HTR-8/SVneo (cell line): ENCODE results near the gene PEX14.

Source experiments
- DNase-seq: peaks from one replicate; pipeline ENCODE4 v3.0.0; 2011; ENCODE audit warnings: low spot score, mixed read lengths; ENCODE audit not compliant: insufficient read length
- FAIRE-seq: peaks from 2 replicates; lab custom pipeline; 2011; peaks lifted over from hg19 to GRCh38; lab: Jason Lieb, UNC

Gene PEX14

DNA sequence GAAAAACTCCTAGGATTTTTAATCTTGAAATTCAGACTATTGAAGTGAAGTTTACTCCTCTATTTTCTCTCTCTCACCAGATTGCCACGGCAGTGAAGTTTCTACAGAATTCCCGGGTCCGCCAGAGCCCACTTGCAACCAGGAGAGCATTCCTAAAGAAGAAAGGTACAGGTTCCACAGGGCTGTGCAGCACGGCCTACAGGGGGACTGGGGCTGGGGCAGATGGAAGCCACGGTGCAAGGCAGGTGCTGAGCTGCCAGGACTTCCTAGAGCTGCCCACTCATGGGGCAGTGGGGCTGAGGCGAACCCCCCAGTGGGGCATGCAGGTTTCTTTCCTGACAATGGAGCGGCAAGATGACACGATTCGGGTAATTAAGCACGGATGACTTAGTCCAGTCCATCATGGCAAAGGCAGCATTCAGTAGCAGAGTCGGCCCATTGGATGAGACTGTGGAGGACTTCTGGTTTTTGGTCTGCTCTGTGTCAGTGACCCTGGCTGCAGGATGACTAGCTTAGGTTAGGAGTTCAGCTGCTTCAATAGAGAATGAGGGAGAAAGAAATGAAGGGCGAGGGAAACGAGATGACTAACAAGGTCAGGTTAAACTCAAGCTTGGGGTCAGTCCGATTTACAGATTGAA is 61.5 kb downstream of the PEX14 start:
- DNase-seq (no peak), FAIRE-seq (no peak)

DNA sequence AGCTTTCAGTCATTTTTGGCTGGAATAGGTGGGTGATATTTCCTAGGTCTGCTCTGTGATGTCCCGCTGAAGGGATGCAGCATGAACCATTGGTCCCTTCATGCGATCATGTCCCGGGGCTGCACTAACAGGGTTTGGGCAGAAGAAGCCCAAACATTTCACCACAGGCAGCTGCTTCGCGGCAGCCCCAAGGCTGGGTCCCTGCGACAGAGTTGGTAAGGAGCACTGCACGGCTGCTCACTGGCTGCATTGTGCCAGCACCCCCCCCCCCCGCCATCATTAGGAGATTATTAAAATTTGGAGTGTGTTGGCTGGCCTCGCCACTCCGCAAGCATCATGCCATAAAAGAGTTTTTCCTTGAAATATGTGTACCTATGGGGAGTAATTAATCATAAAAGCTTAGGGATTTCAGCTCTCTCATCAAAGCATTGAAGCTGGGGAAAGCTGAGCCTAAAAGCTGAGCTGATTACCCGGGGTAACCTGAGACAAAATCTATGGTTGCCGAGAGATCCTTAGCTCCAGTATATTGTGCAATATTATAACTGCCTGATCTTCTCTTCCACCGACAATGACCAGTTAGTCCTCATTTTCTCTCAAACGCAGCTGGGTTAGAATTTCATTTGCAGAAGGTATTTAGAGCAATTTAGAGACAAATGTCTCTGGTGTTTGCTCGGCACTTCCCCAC is 62.5 kb downstream of the PEX14 start:
- DNase-seq: no peak
- FAIRE-seq: no peak

- DNase-seq (no peak), FAIRE-seq (no peak)
Measured at GRCh38 chr1:10538646-10539355, 64.1 kb downstream of the PEX14 start.

DNA sequence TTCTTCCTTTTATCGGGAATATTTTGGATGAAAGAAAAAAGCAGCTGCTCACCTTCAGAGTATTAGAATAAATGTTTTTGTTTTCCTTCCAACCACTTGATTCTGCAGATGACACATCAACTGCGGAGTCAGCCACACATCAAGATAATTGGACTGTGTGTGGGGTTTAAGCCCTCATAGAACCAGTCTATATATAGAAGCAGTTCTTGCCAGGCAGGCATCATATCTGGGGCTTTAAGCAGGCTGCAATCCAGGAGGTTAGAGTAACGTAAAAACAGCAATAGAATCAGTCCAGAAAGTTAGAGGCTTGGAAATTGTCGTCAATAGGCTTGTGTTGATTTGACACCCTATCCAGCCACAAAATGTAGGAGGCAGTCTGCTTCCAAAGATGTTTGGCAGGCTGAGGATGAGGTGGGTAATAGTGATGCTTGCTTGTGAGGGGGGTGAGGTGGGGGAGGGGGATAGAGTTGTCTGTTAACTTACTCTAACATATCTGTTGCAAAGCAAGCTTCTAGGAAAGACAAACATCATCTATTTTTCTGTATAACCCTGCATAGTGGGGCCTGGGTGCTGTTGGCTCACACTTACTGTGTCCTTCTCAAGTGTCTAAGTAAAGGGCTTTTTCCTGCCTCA is 64.8 kb downstream of the PEX14 start:
- FAIRE-seq: no peak

GRCh38 chr1:10540277-10541005 is 65.7 kb downstream of the PEX14 start:
- no peak for FAIRE-seq
- DNase-seq: no peak

More for the DNA sequence above, 64.8 kb downstream of the PEX14 start:
- DNase-seq: no peak

GRCh38 chr1:10541286-10541685 is 66.5 kb downstream of the PEX14 start:
- no peak for FAIRE-seq

DNA sequence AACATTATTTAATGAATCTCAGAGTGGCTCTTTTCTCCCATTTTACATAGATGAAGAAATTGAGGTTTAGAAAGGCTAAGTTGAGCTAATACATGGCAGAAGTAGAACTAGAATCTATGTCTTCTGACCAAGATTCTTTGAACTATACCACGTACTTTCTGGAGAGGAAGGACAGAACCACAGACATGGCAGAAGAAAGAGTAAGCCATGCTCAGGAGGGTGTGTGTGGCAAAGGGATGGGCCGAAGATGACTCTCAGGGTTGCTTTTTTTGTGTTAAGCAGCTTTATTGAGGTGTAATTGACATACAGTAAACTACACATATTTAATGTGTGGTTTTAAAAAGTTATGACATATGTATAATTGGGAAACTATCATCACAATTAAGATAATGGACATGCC is 69.5 kb downstream of the PEX14 start:
- FAIRE-seq: no peak
- DNase-seq: no peak

More at GRCh38 chr1:10541286-10541685, 66.5 kb downstream of the PEX14 start:
- no peak for DNase-seq

DNA sequence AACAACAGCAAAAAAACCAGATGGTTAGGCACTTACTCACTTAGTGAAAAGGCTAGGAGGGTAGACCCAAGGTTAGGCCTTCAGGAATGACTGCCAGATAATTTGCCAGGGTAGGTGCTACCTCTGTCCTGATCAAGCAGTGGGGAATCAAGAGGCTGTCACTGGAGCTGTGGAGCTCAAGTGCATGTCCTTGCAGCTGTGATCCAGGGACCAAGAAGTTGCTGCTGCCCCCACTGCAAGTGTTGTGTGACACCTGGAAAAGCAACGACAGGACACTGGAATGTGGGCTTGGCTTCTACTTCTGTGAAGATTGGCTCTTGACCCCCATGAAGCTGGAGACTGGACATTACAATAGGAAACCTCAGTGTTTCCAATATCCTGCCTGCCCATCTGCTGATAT is 72.1 kb downstream of the PEX14 start:
- no peak for FAIRE-seq

DNA sequence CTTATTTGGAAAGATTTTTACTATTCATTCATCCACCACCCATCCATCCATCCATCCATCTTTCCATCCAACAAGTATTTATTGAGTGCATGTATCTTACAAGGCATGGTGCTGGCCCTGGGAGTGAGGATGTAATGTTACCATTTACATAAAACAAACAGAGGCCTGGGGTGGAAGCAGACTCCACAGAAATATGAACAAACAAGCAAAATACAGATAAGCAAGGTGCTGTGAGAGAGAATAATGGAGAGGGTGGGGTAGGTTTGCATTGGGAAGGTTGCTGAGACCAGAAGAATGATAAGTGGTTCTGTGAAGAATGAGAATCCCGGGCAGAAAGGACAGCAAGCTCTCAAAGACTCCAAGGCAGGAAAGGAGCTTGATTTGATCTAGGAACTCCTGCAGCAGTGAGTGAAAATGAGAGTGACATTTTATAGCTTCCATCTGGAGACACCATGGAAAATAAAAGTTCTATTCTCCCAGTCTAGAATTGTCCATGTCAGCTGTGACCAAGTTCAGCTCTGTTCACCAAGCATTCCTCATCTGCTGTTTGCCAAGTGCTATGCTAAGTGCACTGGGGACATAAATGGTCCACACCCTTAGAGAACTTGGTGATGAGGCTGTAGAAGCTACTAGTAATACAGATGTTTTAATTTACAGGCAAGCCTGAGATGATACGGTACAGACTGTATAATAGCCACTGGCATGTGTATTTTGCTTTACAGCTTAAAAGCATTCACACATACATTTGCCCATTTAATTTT is 75.3 kb downstream of the PEX14 start:
- FAIRE-seq: no peak
- no peak for DNase-seq

More for the DNA sequence above, 72.1 kb downstream of the PEX14 start:
- DNase-seq: no peak

GRCh38 chr1:10553118-10553517 is 78.4 kb downstream of the PEX14 start:
- FAIRE-seq (no peak), DNase-seq (no peak)

DNA sequence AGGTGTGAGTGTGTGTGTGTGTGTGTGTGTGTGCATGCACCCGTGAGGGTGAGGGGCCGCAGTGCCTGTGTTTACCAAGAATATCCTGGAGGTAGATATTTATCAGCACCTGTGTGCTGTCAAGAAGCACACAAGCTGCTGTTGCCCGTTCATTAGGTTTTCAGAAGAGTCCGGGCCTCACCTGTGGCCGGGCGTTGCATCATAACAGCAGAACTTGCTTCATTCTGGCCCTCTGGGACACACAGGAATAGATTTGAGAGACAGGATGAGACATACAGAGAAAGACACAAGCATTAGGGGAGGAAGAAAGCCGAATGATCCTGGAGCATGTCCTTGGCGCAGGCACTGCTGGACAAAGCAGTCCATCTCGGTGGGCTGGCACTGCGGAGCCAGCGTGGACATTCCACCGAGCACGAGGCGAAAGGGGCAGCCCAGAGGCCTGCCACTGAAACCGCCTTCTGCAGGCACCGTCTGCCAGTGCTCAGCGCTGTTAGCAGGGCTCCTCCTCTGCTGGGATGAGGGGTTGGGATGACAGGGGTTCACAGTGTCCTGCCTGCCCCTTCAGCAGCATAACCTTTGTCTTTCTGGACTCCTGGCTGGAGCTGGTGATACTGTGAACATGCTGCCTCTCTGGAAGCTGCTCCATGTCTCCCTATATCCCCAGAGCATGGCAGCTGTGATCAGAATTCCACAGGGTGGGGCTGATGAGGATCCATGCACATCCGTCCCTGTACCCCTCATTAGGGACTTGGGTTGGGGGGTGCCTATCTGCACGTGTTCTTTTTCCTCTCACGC is 81.1 kb downstream of the PEX14 start:
- FAIRE-seq (no peak), DNase-seq (no peak)

GRCh38 chr1:10556430-10557005 is 81.8 kb downstream of the PEX14 start:
- DNase-seq: no peak
- no peak for FAIRE-seq

DNA sequence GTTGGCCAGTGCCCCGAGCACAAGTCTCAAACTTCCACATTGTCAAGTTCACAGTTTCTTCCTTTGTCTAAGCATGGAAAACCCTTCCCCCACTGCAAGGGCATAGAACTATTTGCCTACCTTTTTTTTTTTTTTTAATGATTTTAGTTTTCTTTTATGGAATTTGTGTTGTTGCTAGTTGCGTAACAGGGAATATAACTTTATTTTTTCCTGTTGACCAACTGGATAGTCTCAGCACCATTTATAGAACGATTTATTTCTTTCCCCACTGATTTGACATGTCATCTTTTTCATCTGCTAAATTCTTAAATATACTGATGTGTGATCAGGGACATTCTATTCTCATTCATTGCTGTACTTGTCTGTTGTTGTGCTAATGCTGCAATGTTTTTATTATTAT is 83.0 kb downstream of the PEX14 start:
- no peak for DNase-seq
- FAIRE-seq: no peak

DNA sequence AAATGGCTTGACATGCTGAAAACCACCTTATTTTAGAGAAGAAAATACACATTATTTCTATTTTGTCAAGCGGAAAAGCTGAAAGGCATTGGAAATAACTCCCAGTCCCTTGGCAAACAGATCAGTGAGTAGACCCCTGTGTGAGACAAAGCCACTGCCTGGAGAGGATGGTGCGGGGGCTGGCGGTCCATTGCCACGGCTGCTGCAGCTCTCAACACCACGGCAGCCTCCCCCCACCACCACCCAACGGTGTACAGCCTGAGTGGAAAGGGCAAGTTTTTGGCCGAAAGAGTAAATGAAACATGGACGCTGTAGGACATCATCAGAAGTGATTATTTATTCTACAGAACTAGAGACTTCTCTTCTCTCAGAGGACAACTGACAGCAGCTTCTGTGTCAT is 84.6 kb downstream of the PEX14 start:
- FAIRE-seq: no peak
- DNase-seq: no peak

GRCh38 chr1:10561497-10561896 is 86.7 kb downstream of the PEX14 start:
- no peak for FAIRE-seq

DNA sequence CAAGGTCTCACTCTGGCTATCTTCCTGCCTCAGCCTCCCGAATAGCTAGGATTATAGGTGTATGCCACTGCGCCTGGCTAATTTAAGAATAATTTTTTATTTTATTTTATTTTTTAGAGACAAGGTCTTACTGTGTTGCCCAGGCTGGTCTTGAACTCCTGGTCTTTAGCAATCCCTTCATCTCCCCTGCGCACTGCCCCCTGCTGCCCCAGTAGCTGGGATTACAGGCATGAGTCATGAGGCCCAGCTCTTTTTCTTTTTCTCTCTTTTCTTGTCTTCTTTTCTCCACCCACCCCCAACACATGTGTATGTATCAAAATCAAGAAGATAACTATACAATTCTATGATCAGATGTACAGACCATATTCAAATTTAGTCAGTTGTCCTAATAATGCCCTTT is 87.2 kb downstream of the PEX14 start:
- DNase-seq (no peak), FAIRE-seq (no peak)

More at GRCh38 chr1:10561497-10561896, 86.7 kb downstream of the PEX14 start:
- no peak for DNase-seq

DNA sequence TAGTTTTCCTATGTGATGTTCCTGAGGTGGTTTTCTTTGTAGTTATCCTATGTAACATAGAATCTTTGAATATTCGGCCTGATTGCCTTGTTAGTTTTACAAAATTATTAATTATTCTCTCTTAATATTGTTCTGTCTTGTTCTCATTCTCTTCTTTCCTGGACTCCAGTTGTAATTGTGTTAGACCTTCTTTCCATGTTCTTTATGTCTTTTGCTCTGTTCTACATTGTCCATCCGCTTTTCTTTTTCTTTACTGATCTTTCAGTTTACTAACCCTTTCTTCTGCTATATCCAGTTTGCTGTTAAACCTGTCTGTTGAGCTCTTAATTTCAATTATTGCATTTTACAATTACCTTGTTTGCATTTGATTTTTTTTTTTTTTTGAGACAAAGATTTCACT is 89.3 kb downstream of the PEX14 start:
- no peak for DNase-seq
- FAIRE-seq: no peak

- FAIRE-seq (no peak), DNase-seq (no peak)
Measured at GRCh38 chr1:10569531-10569930, 94.8 kb downstream of the PEX14 start.
